ENCODE measurements around the gene ABLIM2.

- no peak for TF ChIP-seq CREB1 (CRISPR knock-in tag; IDR thresholded peaks at IDR 0.05; ENCODE audit: low read depth)
- no peak for TF ChIP-seq POLR2AphosphoS5 (IDR thresholded peaks at IDR 0.05; ENCODE audit: low read depth)
- TF ChIP-seq, protein P1, sequence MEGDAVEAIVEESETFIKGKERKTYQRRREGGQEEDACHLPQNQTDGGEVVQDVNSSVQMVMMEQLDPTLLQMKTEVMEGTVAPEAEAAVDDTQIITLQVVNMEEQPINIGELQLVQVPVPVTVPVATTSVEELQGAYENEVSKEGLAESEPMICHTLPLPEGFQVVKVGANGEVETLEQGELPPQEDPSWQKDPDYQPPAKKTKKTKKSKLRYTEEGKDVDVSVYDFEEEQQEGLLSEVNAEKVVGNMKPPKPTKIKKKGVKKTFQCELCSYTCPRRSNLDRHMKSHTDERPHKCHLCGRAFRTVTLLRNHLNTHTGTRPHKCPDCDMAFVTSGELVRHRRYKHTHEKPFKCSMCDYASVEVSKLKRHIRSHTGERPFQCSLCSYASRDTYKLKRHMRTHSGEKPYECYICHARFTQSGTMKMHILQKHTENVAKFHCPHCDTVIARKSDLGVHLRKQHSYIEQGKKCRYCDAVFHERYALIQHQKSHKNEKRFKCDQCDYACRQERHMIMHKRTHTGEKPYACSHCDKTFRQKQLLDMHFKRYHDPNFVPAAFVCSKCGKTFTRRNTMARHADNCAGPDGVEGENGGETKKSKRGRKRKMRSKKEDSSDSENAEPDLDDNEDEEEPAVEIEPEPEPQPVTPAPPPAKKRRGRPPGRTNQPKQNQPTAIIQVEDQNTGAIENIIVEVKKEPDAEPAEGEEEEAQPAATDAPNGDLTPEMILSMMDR (conservative IDR thresholded peaks at IDR 0.05; ENCODE audit: low read depth in 2 of 2): no peak
- TF ChIP-seq, protein P2, sequence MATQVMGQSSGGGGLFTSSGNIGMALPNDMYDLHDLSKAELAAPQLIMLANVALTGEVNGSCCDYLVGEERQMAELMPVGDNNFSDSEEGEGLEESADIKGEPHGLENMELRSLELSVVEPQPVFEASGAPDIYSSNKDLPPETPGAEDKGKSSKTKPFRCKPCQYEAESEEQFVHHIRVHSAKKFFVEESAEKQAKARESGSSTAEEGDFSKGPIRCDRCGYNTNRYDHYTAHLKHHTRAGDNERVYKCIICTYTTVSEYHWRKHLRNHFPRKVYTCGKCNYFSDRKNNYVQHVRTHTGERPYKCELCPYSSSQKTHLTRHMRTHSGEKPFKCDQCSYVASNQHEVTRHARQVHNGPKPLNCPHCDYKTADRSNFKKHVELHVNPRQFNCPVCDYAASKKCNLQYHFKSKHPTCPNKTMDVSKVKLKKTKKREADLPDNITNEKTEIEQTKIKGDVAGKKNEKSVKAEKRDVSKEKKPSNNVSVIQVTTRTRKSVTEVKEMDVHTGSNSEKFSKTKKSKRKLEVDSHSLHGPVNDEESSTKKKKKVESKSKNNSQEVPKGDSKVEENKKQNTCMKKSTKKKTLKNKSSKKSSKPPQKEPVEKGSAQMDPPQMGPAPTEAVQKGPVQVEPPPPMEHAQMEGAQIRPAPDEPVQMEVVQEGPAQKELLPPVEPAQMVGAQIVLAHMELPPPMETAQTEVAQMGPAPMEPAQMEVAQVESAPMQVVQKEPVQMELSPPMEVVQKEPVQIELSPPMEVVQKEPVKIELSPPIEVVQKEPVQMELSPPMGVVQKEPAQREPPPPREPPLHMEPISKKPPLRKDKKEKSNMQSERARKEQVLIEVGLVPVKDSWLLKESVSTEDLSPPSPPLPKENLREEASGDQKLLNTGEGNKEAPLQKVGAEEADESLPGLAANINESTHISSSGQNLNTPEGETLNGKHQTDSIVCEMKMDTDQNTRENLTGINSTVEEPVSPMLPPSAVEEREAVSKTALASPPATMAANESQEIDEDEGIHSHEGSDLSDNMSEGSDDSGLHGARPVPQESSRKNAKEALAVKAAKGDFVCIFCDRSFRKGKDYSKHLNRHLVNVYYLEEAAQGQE (IDR thresholded peaks at IDR 0.05; ENCODE audit: unreplicated experiment): no peak
- TF ChIP-seq ZNF462 (CRISPR knock-in tag; IDR thresholded peaks at IDR 0.05): no peak
Observed at GRCh38 chr4:7924570-7924969, 234.0 kb downstream of the ABLIM2 start.
